SU-DHL-6 (cell line): ENCODE results near the gene DEF6.

ENCODE experiments used
- EZH2phosphoT487 ChIP-seq: fragments of 200-600 bp; sonication (generic), shearing (Covaris generic); conservative IDR thresholded peaks from 2 replicates; pipeline ENCODE4 v1.6.1; 2018; ENCODE audit warnings: mild to moderate bottlenecking, antibody characterized with exemption, low read length, moderate library complexity, mixed read lengths
- TF ChIP-seq, protein P1 (sequence below): fragments of 200-600 bp; sonication (generic); IDR thresholded peaks from one replicate; pipeline ENCODE4 v1.5.1; 2017; ENCODE audit warnings: antibody characterized with exemption, mild to moderate bottlenecking, low read length, moderate library complexity; ENCODE audit not compliant: insufficient read depth, poor library complexity, severe bottlenecking

DNA sequence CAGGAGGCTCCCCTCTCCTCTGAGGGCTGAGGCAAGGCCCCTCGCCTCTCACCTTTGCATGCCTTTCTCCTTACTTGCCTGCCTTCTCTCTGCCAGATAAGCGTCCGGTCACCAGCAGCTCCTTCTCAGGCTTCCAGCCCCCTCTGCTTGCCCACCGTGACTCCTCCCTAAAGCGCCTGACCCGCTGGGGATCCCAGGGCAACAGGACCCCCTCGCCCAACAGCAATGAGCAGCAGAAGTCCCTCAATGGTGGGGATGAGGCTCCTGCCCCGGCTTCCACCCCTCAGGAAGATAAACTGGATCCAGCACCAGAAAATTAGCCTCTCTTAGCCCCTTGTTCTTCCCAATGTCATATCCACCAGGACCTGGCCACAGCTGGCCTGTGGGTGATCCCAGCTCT is 23.5 kb downstream of the DEF6 start:
- TF ChIP-seq, protein P1, sequence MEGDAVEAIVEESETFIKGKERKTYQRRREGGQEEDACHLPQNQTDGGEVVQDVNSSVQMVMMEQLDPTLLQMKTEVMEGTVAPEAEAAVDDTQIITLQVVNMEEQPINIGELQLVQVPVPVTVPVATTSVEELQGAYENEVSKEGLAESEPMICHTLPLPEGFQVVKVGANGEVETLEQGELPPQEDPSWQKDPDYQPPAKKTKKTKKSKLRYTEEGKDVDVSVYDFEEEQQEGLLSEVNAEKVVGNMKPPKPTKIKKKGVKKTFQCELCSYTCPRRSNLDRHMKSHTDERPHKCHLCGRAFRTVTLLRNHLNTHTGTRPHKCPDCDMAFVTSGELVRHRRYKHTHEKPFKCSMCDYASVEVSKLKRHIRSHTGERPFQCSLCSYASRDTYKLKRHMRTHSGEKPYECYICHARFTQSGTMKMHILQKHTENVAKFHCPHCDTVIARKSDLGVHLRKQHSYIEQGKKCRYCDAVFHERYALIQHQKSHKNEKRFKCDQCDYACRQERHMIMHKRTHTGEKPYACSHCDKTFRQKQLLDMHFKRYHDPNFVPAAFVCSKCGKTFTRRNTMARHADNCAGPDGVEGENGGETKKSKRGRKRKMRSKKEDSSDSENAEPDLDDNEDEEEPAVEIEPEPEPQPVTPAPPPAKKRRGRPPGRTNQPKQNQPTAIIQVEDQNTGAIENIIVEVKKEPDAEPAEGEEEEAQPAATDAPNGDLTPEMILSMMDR, result no peak
- TF ChIP-seq EZH2phosphoT487, result no peak
